Tibial nerve (tissue), 4 donors: Measurements from ENCODE around the gene CRYBB1.

ENCODE experiments used
- CTCF ChIP-seq, 5 experiments: fragments of 200-600 bp in 3 of 5; fragments of 450-650 bp in 2 of 5; sonication (generic) in 3 of 5; IDR thresholded peaks; one replicate each; pipeline ENCODE4 v1.5.1; 2016 to 2019; ENCODE audit warnings: antibody characterized with exemption in 5 of 5, mild to moderate bottlenecking in 3 of 5, moderate library complexity in 2 of 5
- EP300 ChIP-seq, 2 donors: sonication (generic); formaldehyde crosslinking; IDR thresholded peaks; one replicate each; pipeline ENCODE4 v1.6.1; 2017; ENCODE audit warnings: antibody characterized with exemption in 2 of 2, mild to moderate bottlenecking in 1 of 2
- POLR2A ChIP-seq, 2 donors: fragments of 450-650 bp; IDR thresholded peaks; one replicate each; pipeline ENCODE4 v1.6.1; 2017; ENCODE audit warnings: antibody characterized with exemption in 2 of 2, mild to moderate bottlenecking in 2 of 2, moderate library complexity in 2 of 2

- TF ChIP-seq EP300 (IDR thresholded peaks at IDR 0.05) (no peak), POLR2A (IDR thresholded peaks at IDR 0.05) (no peak), CTCF (IDR thresholded peaks at IDR 0.05) (no peak)
These were observed 24.9 kb upstream of the CRYBB1 start for GRCh38 chr22:26642465-26643417.
